Activated CD4-positive, alpha-beta T cell treated with anti-CD3 and anti-CD28 coated beads for 4 hours (primary cell): Measurements from ENCODE around the gene PLAGL1.

Experiments used
- DNase-seq, 2 donors: peaks; one replicate each; pipeline ENCODE4 v3.0.0-alpha.2; 2020

PLAGL1 gene

DNA sequence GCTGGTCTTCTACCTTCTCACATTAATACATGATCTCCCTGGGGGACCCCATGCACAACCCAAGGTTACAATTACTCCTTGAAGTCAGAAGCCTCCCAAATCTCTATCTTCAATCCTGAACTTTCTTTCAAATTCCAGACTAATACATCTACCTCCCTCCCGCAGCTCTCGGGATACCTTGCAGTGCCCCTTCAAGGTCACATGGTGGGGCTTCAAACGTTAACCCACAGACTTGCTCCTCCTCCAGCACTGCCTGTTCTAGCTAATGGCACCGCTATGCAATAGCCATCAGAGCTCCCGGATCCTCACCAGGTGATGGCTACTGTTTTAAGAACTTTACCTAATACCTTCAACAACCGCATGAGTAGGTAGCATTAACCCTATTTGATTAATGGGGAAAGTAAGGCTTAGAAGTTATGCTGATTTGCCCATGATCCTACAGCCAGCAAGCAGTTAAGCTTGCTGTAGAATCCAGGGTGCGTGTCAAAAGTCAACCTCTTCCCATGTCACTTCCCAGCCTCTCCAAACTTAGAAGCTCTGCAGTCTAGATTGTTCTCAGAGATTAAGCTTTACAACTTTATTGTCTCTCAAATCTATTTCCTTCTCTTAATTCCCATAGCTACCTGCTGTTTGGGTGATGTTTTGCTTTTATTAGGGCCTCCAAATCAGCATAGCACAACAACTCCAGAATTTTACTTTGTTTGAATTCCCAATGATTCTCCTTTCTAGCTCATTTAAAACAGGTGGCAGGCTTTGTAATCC, 44.7 kb downstream of the PLAGL1 start:
- no peak for DNase-seq

DNA sequence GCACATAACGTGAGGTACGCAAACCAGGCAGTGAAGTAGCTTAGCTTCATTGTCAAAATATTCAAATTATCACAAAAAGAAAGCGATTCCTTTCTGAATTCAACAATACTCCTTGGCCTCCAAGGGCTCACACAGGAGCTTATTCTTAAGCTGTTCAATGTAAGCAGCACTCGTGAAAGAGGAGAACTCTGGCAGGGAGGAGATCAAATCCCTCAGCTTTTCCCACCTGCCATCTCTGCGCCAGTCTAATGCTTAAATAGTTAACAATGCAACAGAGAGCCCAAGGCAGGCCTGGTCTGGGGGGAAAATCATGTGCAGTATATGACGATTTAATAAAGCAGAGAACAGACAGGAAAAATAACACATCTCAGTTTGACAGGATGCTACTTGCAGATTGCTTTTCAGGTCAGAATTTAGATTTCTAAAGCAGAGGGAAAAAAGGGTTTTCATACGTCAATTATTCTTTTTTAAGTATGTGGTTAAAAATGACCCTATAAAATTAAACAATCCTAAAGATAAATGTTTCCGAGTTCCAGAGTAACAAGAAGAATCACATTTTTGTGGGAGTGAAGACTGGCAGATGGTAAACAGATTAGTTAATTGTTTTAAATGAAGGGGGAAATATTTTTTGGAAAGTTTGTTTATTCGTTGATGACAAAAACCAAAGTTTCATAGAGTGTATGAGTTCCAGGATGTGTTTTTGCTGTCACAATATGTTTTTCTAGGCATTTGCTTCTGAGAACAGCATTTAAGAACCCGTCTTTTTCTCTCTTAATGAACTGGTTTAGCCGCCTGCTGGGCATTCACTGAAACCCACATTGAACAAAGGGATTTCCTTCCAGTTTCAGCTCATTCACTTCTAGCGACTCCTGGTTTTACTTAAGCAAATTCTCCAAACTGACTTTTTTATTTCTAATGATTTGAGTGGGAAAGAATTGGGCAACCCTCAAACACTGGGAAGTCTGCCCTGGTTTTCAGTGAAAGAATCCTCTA, 45.9 kb downstream of the PLAGL1 start:
- DNase-seq = no peak

DNA sequence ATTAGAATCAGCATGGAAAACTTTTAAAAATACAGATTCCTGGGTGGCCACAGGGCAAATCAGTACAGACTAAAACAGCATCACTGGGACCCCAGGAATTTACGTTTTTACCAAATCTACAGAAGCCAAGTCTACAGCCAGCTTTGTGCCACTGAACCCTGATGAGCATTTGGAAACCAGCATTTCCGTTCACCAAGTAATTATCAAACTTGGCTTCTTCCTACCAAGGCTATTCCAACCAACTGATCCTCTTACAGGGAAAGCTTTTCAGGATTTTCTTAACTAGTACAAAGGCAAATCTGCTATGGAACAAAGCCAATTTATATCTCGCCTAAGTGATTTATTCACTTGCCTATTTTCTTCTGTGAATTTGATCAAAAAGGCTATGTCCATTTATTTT, 47.0 kb downstream of the PLAGL1 start:
- DNase-seq = no peak

DNA sequence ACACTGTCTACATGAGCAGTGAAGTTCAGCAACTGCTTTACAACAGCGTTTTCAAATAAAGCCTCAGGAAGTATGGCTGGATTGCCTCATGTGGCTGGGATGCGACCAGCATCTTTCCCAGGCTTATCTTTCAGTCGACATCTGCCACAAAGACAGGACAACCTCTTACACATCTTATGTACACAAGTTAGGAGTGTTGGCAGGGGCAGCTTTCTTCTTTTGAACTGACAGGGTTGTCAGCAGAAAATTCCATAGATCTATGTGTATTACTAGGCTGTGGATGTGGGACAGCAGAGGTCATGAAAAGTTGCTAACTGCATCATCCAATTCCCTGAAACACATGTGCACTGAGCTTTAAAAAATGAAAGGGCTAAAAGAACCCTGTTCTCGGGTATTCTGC, 48.1 kb downstream of the PLAGL1 start:
- no peak for DNase-seq

DNA sequence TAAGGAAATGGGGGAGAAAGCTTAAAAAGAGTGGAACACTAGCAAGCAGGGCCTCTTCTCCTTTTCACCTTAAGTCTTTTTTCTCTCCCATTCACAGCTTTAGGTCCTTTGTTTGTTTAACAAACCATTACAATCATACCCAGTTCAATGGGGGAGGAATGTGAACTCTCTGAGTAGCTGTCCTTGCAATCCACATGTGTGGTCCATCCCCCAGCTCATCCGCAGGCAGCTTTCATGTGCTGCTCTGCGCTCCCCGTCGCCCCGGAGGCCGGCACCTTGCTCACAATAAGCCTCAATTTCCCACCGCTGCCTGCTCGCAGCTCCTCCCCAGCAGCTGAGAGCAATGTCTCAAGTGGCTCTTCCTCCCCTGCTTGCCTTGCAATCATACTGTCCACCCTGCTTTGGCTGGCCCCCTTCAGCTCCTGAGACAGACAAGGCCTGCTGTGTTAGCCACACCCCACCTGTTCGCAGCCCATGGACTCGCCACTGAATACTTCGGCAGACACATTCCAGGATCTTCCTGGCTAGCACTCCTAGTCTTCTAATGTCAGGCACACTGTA, 49.1 kb downstream of the PLAGL1 start:
- DNase-seq = no peak

DNA sequence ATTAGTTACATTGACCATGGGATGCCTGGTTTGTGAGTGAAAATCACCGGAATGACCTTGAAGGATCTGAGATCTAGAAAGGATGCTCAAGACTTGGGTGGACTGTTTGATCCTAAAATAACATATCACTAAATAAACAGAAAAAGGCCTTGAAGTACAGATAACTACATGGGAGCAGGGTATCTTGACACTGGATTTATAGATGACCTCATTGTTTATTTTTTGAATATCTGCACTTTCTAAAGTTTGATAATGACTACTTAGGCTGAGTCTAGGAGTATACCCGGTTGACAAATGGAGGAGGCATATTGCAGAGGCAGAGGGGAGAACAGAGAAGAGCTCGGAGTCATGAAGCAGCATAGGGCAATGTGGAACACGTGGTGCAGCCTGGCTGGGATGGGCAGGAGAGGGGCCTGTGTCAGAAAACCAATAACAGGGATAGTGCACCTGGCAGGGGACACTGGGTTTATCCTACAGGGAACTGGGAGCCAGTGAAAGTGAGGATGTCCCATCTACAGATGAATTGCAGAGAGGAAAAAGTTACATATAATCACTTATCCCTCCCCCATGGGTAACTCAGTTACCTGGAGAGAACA, 50.3 kb downstream of the PLAGL1 start:
- no peak for DNase-seq

DNA sequence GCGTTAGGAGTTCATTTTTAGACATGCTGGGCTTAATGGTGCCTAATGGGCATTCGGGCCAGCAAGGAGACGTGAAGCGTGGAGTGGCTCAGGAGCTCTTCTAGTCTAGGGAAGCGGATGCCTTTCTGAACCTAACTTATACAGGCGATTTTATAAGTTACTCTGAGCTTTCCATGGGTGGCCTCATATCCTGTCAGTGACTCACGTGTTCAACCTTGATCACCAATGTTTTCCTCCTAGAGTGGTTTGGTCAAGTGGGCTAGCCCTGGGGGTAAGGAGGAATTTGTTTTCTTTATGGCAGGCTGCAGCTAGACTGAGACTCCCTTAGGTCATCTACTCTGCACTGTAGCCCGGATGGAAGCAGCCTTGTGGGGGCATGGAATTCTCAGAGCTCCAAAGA, 52.1 kb downstream of the PLAGL1 start:
- no peak for DNase-seq

DNA sequence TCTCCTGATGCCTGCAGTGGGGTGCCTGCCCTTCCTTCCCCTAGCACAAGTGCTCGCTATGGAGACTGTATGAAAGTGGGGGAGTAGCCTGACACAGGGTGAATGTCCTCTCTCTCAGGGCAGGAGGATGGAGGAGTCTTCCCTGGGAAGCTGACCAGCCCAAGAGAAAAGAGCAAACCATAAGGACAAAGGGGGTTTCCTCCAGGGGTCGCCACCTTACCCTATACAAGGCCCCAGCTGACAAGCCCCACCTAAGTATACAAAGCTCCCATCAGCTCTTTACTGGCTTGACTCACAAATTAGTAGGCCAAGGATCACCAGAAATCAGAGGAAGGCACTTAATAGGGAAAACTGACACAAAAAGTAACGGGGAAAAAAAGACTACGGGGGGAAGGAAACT, 54.1 kb downstream of the PLAGL1 start:
- DNase-seq = no peak

DNA sequence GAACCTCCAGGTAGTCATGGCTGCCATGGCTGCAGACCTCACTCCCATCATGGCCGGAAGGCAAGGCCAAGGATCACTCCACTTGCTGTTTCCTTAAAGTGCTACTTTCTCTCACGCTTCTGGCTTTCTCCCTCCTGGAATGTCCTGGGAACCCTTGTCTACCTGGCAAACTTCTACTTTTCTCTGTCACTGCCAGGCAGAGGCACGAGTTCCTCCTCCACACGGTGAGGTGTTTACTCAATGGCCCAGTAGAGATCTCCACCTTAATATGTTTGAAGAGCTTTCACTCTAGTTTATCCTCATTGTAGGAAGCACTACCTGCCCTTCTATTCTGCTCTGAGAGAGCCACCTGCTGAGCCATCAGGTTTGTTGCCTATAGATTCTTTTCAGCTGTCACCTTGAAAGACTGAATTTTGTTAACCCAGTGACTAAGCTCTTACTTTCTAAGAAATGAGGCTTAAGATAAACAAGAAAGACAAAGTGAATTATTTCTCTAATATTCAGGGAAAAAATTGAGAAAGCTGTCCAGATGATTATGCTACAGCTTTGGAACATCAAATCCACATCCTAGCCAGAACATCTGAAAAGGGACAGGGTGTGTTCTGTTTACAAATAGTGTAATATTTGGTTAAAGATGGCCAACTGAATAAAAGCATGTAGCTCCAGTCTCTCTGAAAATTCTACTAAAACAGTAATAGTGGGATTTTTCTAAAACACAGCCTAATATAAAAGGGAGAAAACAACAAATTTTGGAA, 54.9 kb downstream of the PLAGL1 start:
- no peak for DNase-seq

DNA sequence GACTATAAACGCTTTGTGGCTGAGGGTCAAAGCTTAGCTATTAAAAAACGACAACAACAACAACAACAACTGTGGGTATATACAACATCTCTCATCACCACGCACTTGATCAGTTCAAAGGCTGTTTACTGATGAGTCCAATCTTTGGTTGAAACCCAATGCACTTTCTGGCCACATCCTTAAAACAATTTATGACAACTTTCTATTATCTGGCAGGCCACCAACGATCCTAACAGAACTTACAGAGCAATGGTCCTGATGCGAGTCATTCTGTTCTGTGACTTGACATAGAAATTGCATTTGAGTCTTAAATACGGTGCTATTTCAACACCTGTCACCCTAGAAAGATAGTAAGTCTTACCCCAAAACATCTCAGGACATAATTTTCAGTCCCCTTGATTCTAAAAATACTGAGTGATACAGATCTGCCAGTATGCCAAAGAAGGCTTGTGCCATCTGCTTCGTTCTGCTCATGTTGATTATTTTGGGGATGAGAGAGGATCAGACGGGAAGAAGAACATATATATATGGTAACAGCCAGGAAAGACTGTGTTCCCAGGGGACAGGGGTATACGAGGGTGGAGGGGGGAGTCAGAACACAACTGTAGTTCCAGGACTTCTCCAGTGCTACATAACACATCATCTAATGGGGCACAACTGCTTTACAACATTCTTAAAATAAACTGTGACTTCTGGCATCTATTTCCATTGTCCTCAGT, 55.8 kb downstream of the PLAGL1 start:
- DNase-seq = no peak

DNA sequence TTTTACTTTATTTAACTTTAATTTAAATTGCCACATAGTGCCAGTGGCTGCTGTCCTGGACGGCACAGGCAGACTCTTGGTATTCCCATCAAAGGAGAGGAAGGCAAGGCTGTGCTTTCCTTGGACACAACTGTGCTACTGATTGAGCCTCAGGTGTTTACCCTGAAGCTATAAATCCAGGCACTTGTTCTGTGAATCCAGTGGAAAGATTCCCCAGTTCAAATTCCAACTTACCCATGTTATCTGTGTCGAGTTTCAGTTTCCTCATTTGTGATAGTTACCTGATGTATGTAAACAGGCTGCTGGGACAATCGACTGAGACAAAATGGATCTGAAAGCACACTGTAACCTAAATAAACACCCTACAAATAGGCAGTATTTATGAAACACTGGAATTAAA, 57.2 kb downstream of the PLAGL1 start:
- DNase-seq = no peak

DNA sequence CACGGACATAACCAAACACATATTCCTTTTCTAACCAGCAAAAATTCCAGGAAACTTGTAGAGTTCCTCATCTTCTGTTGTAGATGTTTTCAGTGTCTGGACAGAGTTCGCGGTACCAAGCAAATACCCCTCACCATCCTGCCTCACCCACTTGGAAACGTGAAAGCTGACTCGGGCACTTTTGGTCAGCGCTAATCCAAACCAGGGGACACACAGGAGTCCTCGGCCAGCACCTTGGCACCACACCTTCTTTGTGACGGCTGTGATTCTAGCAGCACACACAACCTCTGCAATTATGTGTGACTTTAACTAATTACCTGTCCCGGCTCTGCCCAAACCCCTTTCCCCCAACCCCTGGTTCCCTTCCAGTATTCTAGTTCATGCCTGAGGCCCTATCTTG, 58.1 kb downstream of the PLAGL1 start:
- DNase-seq = no peak

DNA sequence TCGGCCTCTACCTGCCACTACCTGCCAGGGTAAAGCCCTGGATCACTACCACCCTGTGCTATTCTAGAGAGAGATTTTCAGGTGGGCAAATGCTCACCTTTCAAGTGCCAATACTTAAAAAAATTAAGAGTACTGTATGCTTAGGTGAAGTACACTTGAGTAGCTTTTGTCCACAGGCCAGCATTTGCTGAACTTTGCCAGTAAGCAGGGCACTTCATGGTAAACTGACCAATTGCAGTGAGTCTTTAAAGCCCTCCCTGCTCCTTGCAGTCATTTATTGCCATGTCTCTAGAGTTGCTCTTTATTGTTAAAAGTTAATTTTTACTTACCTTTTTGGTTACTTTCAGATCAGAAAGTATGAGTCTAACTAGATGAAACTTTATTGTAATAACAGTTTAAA, 58.5 kb downstream of the PLAGL1 start:
- DNase-seq = no peak

DNA sequence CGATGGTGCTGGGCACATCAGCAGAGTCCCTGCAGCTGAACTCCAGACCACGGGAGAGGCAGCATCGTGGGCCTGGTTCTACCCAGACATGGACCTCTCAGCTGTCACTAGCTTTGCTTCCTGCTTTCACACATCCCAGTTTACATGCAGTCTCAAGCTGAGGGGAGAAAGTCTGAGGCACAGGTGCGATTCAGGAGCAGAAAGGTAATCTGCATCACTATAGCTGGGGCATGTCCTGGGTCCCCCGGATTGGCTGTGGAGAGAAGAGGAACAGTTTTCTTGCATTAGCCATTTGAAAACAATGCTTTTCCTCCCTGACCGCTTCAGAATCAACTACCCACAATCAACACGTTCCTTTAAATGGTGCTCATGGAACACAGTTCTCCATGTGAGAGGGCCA, 59.9 kb downstream of the PLAGL1 start:
- DNase-seq = no peak

DNA sequence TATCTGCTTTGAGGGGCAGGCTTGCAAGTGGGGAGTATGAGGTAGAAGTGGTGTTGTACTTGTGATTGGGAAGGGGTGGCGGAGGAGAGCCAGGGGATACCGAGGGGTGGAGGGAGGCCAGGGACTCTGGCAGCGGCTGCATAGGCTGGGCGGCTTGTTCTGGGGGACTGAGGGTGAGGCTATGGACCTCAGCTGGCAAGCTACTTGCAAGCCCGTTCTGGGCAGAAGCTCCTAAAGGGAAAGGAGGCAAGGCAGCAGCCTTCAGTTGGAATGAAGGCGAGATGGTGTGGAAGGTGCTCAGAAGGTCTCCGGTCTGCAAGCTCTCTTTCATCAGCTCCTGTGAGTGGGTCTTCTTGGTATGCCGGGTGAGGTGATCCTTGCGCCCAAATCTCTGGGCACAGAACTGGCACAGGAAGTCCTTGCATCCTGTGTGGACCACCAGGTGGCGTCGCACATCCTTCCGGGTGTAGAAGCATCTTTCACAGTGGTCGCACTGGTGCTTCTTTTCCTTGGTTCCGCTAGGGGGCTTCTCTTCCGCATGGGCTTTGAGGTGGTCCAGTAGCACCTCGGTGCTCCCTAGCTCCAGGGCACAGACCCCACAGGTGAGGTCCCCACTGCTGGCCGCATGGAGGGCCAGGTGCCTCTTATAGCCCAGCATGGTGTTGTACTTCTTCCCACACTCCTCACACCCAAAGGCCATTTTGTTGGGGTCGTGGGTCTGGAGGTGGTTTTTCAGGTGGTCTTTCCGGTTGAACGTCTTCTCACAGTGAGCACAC, 66.0 kb downstream of the PLAGL1 start:
- DNase-seq = peak; percentile 40 to 44

DNA sequence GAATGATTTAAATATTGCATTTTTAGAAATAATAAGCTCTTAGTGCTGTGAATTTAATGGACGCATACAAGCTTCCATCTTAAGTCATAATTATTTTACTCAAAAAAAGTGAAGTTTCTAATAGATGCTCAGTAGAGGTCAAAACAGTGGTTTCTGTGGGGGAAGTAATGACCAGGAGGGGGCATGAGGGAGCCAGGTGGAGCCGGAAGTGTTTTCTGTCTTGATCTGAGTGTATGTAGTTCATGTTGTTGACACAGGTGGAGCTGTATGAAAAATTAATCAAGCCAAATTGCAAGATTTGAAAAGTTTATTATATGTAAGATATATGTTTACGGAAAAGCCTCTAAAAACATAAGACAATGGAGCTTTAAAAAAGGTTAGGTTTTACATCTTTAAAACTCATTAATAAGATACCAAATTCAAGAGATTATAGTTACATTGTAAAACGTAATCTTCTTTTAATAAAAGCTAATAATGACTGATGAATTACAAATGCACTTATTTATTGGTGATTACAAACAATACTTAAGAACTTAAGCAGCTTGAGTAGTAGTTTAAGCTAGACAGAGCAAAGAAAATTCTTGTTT, 68.0 kb downstream of the PLAGL1 start:
- DNase-seq = peak; percentile 47 to 54

DNA sequence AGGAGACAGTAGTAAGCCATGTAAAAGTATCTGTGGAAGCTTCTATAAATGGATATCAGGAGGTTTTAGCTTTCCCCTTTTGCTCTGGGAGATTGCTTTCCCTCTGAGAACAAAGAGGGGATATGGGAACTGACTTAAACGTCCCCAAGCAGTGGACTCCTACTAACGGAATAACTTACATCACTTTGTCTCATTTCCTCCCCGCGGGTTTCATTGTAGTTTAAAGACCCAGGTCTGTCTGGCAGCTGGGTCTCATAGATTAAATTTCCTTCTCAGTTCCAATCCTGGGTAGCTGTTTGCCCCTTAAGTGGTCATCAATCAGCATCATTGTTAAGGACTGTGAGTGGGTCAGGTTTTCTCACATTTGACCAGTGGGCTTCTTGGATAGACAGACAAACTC, 68.7 kb downstream of the PLAGL1 start:
- no peak for DNase-seq

DNA sequence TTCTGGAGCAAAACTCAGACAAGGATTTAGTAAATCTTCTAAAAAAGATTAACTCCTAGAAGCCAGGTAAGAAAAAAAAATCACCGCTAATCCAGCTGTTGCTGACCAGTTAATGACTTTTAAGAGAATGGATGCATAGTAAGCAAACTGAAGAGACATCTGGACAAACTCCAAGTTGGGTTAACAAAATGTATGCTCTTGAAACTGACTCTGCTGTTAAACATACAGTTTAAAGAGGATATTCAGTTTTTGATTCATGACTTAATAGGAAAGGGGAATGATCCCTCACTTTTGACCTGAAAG, 70.4 kb downstream of the PLAGL1 start:
- no peak for DNase-seq

DNA sequence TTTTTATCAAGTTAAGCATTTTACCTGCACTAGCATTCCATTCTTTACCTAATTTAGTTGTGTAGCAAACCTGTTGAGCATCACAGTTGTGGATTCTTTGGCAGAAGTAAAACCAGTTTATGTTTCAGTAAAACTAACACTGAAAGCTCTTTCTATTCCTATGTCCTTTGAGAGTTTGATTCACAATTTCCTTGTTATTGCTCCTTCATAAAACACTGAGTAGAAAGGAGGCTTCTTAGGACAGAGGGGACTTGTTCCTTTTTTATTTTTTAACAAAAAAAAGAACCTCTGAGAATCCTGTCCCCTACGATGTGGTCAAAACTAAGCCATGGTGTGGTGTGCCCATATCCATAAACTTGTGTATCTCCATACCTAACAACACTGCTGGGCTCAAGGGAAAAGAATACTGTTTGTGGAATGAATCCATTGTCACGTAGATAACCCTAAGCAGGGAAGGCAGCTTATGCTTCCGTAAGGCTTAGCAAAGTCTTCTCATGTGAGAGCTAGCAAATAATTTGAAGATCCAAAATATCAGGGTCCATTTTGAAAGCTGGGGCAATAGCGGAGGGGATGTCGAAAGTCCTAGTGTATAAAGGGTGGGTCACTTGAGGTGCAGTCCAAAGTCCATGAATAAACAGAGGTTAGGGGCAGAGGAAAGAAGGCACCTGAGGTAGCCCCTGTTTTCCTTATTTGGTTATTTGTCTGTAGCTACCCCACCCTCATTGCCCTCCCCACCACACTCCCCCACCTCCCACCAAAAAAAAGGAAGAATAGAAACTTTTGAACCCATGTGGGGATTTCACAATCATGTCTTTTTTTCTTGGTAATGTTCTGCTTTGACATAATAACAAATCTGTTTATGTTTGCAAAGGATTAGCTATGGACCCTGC, 71.0 kb downstream of the PLAGL1 start:
- DNase-seq = no peak

DNA sequence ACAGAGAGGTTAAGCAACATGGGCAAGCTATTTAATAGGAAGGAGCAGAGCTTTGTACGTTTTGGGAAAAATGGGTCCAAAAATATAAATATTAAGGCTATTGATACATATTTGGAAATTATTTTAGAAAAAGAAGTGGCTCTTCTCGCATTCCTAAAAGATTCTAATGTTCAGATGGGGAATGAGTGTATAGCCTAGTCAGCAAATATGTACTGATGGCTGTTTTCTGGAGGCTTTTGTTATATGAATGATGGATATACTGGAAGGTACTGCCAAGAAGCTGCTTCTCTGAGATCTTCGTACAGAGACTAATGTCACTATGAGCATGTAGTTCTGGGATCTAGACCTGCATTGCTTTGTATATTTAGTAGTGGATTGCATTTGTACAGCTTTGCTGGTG, 71.7 kb downstream of the PLAGL1 start:
- DNase-seq = no peak
